Activated CD8-positive, alpha-beta T cell treated with anti-CD3 and anti-CD28 coated beads for 36 hours (primary cell): ENCODE measurements around the gene BBS1. TPM values are rescaled to one million over a fixed set of nuclear protein-coding genes. Genes with fewer than 3 reads are reported as not detected.
A peak's percentile ranks its signal among the peaks of the same experiment; 100 is the strongest.
"Not testable (repeated sequence)": the region's sequence is repeated elsewhere in the genome, so short reads cannot be mapped to it uniquely, and the experiment has no call there.

Experiments
- ATAC-seq: fragments of 200-7000 bp; cut with Tn5 transposase; one replicate; pipeline ENCODE4 v1.10.0; 2021; ENCODE audit warnings: mild to moderate bottlenecking, moderate library complexity
- CTCF ChIA-PET: fragments of 350-600 bp; sonication (Branson Sonifier 250); formaldehyde crosslinking; loops from one replicate; lab custom pipeline; 2021; ENCODE audit warnings: antibody characterized with exemption; lab: Charles Lee
- POLR2A ChIA-PET: fragments of 350-600 bp; sonication (Branson Sonifier 250); formaldehyde crosslinking; loops from one replicate; lab custom pipeline; 2021; ENCODE audit warnings: antibody characterized with exemption; lab: Charles Lee
- DNase-seq: peaks from one replicate; pipeline ENCODE4 v3.0.0-alpha.2; 2020
- H3K27ac Mint-ChIP-seq: one replicate; pipeline ENCODE4 v1.8.0; 2021; ENCODE audit warnings: mild to moderate bottlenecking, mixed read lengths
- H3K27me3 Mint-ChIP-seq: one replicate; pipeline ENCODE4 v1.8.0; 2021; ENCODE audit warnings: mixed read lengths
- H3K36me3 Mint-ChIP-seq: one replicate; pipeline ENCODE4 v1.8.0; 2021; ENCODE audit warnings: low read depth, mixed read lengths
- H3K4me1 Mint-ChIP-seq: one replicate; pipeline ENCODE4 v1.8.0; 2021; ENCODE audit warnings: low read depth, mixed read lengths
- H3K4me3 Mint-ChIP-seq: one replicate; pipeline ENCODE4 v1.8.0; 2021; ENCODE audit warnings: mild to moderate bottlenecking, moderate library complexity, mixed read lengths
- H3K9me3 Mint-ChIP-seq: one replicate; pipeline ENCODE4 v1.8.0; 2021; ENCODE audit warnings: mixed read lengths
- intact Hi-C: fragments of 100-400 bp; cut with micrococcal nuclease; formaldehyde crosslinking; loops from one replicate; pipeline ENCODE4 v1.10.0; 2022
- total RNA-seq, 2 experiments: library from RNA; stranded (reverse); gene quantifications; one replicate each; pipeline ENCODE4 v1.2.3, GENCODE V29; 2021
- TF ChIP-seq, protein P1 (sequence below): fragments of 200-600 bp; IDR thresholded peaks from one replicate; pipeline ENCODE4 v1.8.0; 2022; ENCODE audit warnings: antibody characterized with exemption, mild to moderate bottlenecking

BBS1 gene
- 1 to 10 TPM; 7.7 to 7.9 TPM for total RNA-seq

DNA sequence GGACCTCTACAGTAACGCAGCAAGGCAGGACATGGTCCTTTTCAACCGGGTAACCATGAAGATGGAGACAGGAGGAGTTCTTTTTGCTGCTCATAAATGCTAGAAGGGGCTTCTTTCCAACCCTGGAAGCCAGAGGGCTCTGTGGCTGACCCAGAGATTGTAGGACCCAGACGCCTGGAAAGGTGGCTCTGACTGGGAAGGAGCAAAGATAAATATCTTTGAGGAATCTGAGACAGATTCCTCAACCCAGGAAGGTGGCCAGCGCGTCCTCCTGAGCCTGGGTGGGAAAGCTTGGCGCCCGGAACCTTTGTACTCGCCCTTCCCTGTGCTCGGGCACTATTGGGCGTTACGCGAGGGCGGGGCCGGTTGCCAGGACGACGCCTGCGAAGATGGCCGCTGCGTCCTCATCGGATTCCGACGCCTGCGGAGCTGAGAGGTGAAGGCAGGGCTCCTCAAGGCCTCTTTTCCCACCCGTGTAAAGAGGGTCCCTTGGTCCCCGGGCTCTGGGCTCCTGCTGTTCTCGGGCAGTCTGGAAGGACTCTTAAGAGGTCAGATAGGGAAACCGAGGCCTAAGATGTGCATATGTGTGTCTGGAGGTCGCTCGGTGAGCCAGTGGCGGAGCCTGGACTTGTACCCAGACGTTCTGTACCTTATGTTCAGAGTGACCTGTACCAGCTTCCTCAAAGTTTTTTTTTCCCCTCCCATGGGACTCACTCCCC, at the start of gene BBS1:
Gene BBS1, plus strand, starts transcription at position 365 of the 719 bp plus-strand sequence. Its CDS starts 25 bp downstream, at position 390.
- ChIA-PET CTCF (interaction anchor here (0.8 to 2.3 kb wide), 6 partner anchors 30 to 124 kb away, joined by 3 to 7 read pairs (median 4); partner anchors contain the start of gene DPP3), POLR2A (interaction anchor here (0.6 to 1.0 kb wide), 3 partner anchors 21 to 51 kb away, joined by 3 read pairs; partner anchors contain the start of gene ZDHHC24)
- H3K36me3 Mint-ChIP-seq = peaks cover 6% of the 10 kb centered on the region
- DNase-seq (peak; percentile 83), ATAC-seq (peak; percentile 96)
- intact Hi-C loops = no loop called here
- H3K9me3 Mint-ChIP-seq = no peaks in the 10 kb centered on the region
- TF ChIP-seq, protein P1, sequence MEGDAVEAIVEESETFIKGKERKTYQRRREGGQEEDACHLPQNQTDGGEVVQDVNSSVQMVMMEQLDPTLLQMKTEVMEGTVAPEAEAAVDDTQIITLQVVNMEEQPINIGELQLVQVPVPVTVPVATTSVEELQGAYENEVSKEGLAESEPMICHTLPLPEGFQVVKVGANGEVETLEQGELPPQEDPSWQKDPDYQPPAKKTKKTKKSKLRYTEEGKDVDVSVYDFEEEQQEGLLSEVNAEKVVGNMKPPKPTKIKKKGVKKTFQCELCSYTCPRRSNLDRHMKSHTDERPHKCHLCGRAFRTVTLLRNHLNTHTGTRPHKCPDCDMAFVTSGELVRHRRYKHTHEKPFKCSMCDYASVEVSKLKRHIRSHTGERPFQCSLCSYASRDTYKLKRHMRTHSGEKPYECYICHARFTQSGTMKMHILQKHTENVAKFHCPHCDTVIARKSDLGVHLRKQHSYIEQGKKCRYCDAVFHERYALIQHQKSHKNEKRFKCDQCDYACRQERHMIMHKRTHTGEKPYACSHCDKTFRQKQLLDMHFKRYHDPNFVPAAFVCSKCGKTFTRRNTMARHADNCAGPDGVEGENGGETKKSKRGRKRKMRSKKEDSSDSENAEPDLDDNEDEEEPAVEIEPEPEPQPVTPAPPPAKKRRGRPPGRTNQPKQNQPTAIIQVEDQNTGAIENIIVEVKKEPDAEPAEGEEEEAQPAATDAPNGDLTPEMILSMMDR = no peak
- no peaks in the 10 kb centered on the region for H3K27me3 Mint-ChIP-seq
- H3K27ac Mint-ChIP-seq = peak within 1 kb of the TSS; percentile 52
- H3K4me3 Mint-ChIP-seq = peak within 1 kb of the TSS; percentile 93
- H3K4me1 Mint-ChIP-seq = peaks cover 14% of the 10 kb centered on the region

DNA sequence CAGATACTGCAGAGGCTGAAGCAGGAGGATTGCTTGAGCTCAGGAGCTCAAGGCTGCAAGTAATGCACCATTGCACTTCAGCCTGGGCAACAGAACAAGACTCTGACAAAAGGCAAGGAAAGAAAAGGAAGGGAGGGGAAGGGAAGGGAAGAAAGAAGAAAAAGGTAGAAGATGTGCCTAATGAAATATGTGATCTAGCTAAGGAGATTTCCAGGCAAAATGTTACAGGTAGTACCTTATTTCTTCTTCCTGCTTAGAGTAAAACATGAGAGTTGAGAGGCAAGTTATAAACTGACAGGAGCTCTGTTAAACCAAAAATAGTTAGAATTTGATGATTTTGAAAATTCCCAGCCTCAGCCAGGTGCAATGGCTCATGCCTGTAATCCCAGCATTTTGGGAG, 48.4 kb upstream of the BBS1 start:
- CTCF ChIA-PET = interaction anchor here (1.1 to 3.0 kb wide), 4 partner anchors 8 to 76 kb away, joined by 4 to 13 read pairs (median 5); partner anchors contain the start of gene MRPL11
- no peak overlapping the region for H3K27ac Mint-ChIP-seq
- no peaks in the 10 kb centered on the region for H3K27me3 Mint-ChIP-seq
- POLR2A ChIA-PET = interaction anchor here (0.6 to 1.0 kb wide), 2 partner anchors 18 to 300 kb away, joined by 3 read pairs; partner anchors contain the start of gene DPP3
- H3K9me3 Mint-ChIP-seq = no peaks in the 10 kb centered on the region
- no peaks in the 10 kb centered on the region for H3K36me3 Mint-ChIP-seq
- H3K4me3 Mint-ChIP-seq = no peak overlapping the region
- ATAC-seq (no peak), DNase-seq (no peak)
- peaks cover 45% of the 10 kb centered on the region for H3K4me1 Mint-ChIP-seq
- TF ChIP-seq, protein P1 = no peak
- intact Hi-C loops = no loop called here

DNA sequence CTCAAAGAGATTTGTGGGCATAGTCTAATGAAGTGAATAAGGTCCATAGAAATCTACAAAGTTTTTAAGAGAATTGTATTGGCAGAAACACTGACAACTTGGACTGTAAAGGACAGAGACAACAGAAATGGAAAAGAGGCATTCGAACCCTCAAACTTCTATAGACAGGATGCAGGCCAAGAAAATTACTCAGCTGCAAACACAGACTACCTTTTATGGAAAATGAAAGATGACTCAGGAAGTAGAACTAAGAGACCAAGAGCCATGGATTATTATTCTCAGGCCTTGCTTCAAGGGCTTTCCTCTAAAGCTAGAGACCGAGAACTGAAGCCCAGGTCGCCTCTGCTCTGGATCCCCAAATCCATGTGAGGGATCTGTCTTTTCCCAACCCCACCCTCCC, 47.5 kb upstream of the BBS1 start:
- H3K4me1 Mint-ChIP-seq = peaks cover 48% of the 10 kb centered on the region
- H3K4me3 Mint-ChIP-seq = no peak overlapping the region
- TF ChIP-seq, protein P1 = no peak
- peak overlapping the region; percentile 78 for H3K27ac Mint-ChIP-seq
- ATAC-seq = no peak
- no peak for DNase-seq
- ChIA-PET CTCF (interaction anchor here (0.9 to 3.0 kb wide), 5 partner anchors 9 to 216 kb away, joined by 3 to 13 read pairs (median 3); partner anchors contain the start of gene MRPL11), POLR2A (interaction anchor here (0.7 to 1.2 kb wide), 2 partner anchors 9 to 24 kb away, joined by 3 read pairs; partner anchors contain the start of gene MRPL11)
- no peaks in the 10 kb centered on the region for H3K9me3 Mint-ChIP-seq
- H3K27me3 Mint-ChIP-seq = no peaks in the 10 kb centered on the region
- H3K36me3 Mint-ChIP-seq = no peaks in the 10 kb centered on the region
- intact Hi-C loops = no loop called here

DNA sequence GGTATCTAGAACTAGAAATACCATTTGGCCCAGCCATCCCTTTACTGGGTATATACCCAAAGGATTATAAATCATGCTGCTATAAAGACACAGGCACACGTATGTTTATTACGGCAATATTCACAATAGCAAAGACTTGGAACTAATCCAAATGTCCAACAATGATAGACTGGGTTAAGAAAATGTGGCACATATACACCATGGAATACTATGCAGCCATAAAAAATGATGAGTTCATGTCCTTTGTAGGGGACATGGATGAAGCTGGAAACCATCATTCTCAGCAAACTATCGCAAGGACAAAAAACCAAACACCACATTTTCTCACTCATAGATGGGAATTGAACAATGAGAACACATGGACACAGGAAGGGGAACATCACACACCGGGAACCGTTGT, 46.3 kb upstream of the BBS1 start:
- H3K27ac Mint-ChIP-seq, POLR2A ChIA-PET, CTCF ChIA-PET: not testable (repeated sequence)

DNA sequence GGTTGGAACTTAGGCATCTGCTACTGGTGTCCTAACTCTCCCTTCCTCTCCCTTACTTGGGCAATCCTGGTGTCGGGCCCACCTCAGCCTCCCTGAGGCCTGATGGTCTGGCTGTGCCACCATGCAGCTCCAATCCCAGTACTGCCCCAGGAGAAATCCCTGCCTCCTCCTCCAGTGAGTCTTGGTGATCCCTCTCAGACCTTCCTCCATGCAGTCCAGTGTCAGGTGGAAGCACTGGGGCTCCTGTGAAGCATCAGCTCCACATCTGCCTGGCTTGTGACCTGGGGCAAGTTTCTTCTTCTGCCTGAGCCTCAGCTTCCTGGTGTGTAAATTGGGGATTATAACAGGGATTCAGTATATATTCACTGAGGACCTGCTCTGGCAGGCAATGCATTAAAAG, 45.5 kb upstream of the BBS1 start:
- DNase-seq (no peak), ATAC-seq (no peak)
- TF ChIP-seq, protein P1 = no peak
- Mint-ChIP-seq H3K27ac (no peak overlapping the region), H3K4me3 (no peak overlapping the region), H3K36me3 (no peaks in the 10 kb centered on the region), H3K9me3 (no peaks in the 10 kb centered on the region), H3K27me3 (no peaks in the 10 kb centered on the region), H3K4me1 (peaks cover 39% of the 10 kb centered on the region)
- ChIA-PET CTCF (interaction anchor here (0.7 to 0.9 kb wide), 2 partner anchors 56 to 101 kb away, joined by 3 read pairs; no protein-coding TSS in a partner anchor), POLR2A (interaction anchor here (1.5 to 1.6 kb wide), 2 partner anchors 26 to 43 kb away, joined by 4 to 6 read pairs; partner anchors contain the start of gene MRPL11)
- intact Hi-C loops = no loop called here

More for the DNA sequence above, 46.3 kb upstream of the BBS1 start:
- H3K9me3 Mint-ChIP-seq, H3K4me3 Mint-ChIP-seq, H3K36me3 Mint-ChIP-seq, intact Hi-C loops, ATAC-seq, H3K27me3 Mint-ChIP-seq, DNase-seq: not testable (repeated sequence)
- H3K4me1 Mint-ChIP-seq = peaks cover 46% of the 10 kb centered on the region
